OCI-LY1 (cell line): Measurements from ENCODE around the gene RGS11.

Experiments
- H2AFZ ChIP-seq: fragments of 200-600 bp; sonication (generic), shearing (Covaris generic); 2 replicates; pipeline ENCODE4 v1.6.0; 2014; ENCODE audit warnings: antibody characterized with exemption, mild to moderate bottlenecking, low read length
- H3F3A ChIP-seq: fragments of 200-600 bp; sonication (generic), shearing (Covaris generic); 2 replicates; pipeline ENCODE4 v1.6.0; 2014; ENCODE audit warnings: mild to moderate bottlenecking, antibody characterized with exemption, low read length, moderate library complexity; ENCODE audit not compliant: insufficient read depth
- H3K27ac ChIP-seq: fragments of 200-600 bp; sonication (generic); 2 replicates; pipeline ENCODE4 v1.5.1; 2014; ENCODE audit warnings: low read length, mixed run types, mild to moderate bottlenecking, low read depth; ENCODE audit not compliant: poor library complexity, severe bottlenecking
- H3K27me3 ChIP-seq: fragments of 200-600 bp; sonication (generic); 2 replicates; pipeline ENCODE4 v1.6.0; 2014; ENCODE audit warnings: antibody characterized with exemption, mild to moderate bottlenecking, low read length, moderate library complexity; ENCODE audit not compliant: insufficient read depth
- H3K36me3 ChIP-seq: fragments of 200-600 bp; sonication (generic); 2 replicates; pipeline ENCODE4 v1.6.1; 2014; ENCODE audit warnings: mild to moderate bottlenecking, antibody characterized with exemption, low read length, moderate library complexity, mixed read lengths; ENCODE audit not compliant: insufficient read depth
- H3K4me1 ChIP-seq: fragments of 200-600 bp; sonication (generic); 2 replicates; pipeline ENCODE4 v1.5.1; 2014; ENCODE audit warnings: mild to moderate bottlenecking, low read length, moderate library complexity; ENCODE audit not compliant: insufficient read depth, severe bottlenecking
- H3K4me2 ChIP-seq: fragments of 200-600 bp; sonication (generic), shearing (Covaris generic); 2 replicates; pipeline ENCODE4 v1.6.1; 2014; ENCODE audit warnings: low read length
- H3K4me3 ChIP-seq: fragments of 200-600 bp; sonication (generic); 2 replicates; pipeline ENCODE4 v1.5.1; 2014; ENCODE audit warnings: low read length, low read depth, mild to moderate bottlenecking, mixed read lengths; ENCODE audit not compliant: poor library complexity, severe bottlenecking
- H3K79me2 ChIP-seq: fragments of 200-600 bp; shearing (Covaris generic); 2 replicates; pipeline ENCODE4 v1.6.1; 2016; ENCODE audit warnings: mixed run types, low read length, mixed read lengths; ENCODE audit not compliant: insufficient read depth
- H3K9ac ChIP-seq: fragments of 200-600 bp; sonication (generic), shearing (Covaris generic); 2 replicates; pipeline ENCODE4 v1.6.1; 2014; ENCODE audit warnings: mild to moderate bottlenecking, low read length, mixed read lengths
- H3K9me2 ChIP-seq: fragments of 200-600 bp; sonication (generic), shearing (Covaris generic); 2 replicates; pipeline ENCODE4 v1.6.1; 2014; ENCODE audit warnings: low read depth, mild to moderate bottlenecking, low read length, mixed read lengths
- H3K9me3 ChIP-seq: fragments of 200-600 bp; shearing (Covaris generic); 2 replicates; pipeline ENCODE4 v1.6.1; 2014; ENCODE audit warnings: low read length, mixed read lengths
- H4K20me1 ChIP-seq: fragments of 200-600 bp; sonication (generic), shearing (Covaris generic); 2 replicates; pipeline ENCODE4 v1.6.0; 2016; ENCODE audit warnings: mild to moderate bottlenecking, low read length; ENCODE audit not compliant: insufficient read depth
- EZH2 ChIP-seq: fragments of 200-600 bp; sonication (generic), shearing (Covaris generic); IDR thresholded peaks from 2 replicates; pipeline ENCODE4 v1.8.0; 2017; ENCODE audit warnings: borderline replicate concordance, mixed run types, mild to moderate bottlenecking, antibody characterized with exemption, low read length, moderate library complexity, mixed read lengths
- TF ChIP-seq, protein P1 (sequence below): fragments of 200-600 bp; sonication (generic), shearing (Covaris generic); IDR thresholded peaks from 2 replicates; pipeline ENCODE4 v1.5.1; 2017; ENCODE audit warnings: mild to moderate bottlenecking, antibody characterized with exemption, low read length, moderate library complexity, mixed read lengths

The RGS11 gene

DNA sequence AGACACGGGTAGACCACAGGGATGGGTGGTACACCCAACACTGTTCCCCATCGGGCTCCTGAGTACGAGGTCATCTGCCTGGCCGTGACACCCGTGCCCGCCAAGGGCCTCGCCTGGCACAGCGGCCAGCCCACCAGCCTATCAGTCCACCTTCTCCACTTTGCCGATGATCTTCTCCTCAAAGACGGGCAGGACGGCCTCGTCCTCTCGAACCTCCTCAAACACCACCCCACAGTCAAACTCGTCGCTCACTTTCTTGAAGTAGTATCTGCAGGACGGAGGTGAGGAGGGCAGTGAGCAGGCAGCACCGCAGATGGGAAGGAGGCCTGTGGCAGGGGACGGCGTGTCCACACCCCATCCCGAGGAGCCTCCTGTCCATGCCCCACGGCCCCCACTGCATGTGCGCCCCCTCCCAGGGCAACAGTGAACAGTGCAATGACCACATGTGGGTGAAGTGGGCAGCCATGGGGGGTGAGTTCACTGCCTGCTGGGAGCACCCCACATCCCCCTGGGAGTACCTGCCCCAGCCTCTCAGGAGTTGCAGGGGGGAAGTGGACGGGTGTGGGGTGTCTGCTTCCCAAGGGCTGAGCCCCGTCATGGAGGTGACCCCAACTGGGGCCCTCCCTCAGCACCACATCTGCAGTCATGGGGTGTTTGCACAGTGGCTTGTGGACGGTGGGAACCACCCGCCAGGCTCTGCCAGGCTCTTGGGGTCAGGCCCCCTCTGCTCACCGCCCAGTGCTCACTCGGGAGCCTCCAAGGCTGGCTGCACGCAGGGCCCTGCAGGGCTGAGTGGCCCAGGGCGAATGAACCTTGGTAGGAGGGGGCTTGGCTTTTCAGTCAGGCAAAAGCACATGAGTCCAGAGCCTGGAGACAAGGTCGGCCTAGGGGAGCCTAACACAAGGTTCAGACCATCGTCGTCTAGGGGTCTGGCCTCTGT, 12.5 kb upstream of the RGS11 start:
- Histone ChIP-seq H3K9me3 (no peaks in the 10 kb centered on the region), H3F3A (no peaks in the 10 kb centered on the region), H3K9me2 (no peaks in the 10 kb centered on the region), H3K4me1 (peaks cover 8% of the 10 kb centered on the region), H3K27ac (no peak overlapping the region), H3K4me3 (no peak overlapping the region), H3K4me2 (no peak overlapping the region), H2AFZ (no peak overlapping the region), H4K20me1 (no peaks in the 10 kb centered on the region), H3K36me3 (peaks cover 4% of the 10 kb centered on the region; the same call in 1 of the 2 replicates), H3K9ac (no peak overlapping the region), H3K79me2 (no peaks in the 10 kb centered on the region), H3K27me3 (no peaks in the 10 kb centered on the region)
- TF ChIP-seq EZH2, result no peak
- TF ChIP-seq, protein P1, sequence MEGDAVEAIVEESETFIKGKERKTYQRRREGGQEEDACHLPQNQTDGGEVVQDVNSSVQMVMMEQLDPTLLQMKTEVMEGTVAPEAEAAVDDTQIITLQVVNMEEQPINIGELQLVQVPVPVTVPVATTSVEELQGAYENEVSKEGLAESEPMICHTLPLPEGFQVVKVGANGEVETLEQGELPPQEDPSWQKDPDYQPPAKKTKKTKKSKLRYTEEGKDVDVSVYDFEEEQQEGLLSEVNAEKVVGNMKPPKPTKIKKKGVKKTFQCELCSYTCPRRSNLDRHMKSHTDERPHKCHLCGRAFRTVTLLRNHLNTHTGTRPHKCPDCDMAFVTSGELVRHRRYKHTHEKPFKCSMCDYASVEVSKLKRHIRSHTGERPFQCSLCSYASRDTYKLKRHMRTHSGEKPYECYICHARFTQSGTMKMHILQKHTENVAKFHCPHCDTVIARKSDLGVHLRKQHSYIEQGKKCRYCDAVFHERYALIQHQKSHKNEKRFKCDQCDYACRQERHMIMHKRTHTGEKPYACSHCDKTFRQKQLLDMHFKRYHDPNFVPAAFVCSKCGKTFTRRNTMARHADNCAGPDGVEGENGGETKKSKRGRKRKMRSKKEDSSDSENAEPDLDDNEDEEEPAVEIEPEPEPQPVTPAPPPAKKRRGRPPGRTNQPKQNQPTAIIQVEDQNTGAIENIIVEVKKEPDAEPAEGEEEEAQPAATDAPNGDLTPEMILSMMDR, result no peak

DNA sequence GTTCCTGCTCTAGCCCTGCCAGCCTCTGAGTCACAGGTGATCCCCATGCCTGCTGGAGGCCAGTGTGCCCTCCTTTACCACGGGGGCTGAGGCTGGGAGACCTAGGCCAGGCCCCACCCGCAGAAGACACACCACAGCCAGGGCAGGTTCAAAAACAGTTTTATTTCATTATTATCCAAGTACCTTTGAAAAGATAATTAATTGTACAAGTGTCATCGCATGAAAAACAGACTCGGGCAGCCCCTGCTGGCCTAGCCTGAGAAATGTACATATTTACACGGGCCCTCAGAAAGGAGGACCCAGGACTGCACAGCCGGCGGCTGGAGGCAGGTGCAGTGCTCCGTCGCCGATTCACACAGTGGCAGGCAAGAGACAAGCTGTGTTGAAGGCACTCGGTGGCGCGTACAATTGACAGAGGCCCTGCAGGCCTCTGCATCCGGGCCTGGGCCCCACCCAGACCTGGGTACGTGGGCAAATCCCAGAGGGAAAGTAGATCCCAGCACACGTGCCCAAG, 11.6 kb upstream of the RGS11 start:
- Histone ChIP-seq H3K9ac (no peak overlapping the region), H3K4me3 (no peak overlapping the region), H3K9me3 (no peaks in the 10 kb centered on the region), H4K20me1 (no peaks in the 10 kb centered on the region), H3K36me3 (peaks cover 4% of the 10 kb centered on the region; the same call in 1 of the 2 replicates), H3K4me1 (peaks cover 8% of the 10 kb centered on the region), H3K79me2 (no peaks in the 10 kb centered on the region), H2AFZ (no peak overlapping the region), H3K27me3 (no peaks in the 10 kb centered on the region), H3K27ac (no peak overlapping the region), H3K4me2 (no peak overlapping the region), H3K9me2 (no peaks in the 10 kb centered on the region), H3F3A (no peaks in the 10 kb centered on the region)
- no peak for TF ChIP-seq EZH2
- TF ChIP-seq, protein P1, result peak; percentile 68

DNA sequence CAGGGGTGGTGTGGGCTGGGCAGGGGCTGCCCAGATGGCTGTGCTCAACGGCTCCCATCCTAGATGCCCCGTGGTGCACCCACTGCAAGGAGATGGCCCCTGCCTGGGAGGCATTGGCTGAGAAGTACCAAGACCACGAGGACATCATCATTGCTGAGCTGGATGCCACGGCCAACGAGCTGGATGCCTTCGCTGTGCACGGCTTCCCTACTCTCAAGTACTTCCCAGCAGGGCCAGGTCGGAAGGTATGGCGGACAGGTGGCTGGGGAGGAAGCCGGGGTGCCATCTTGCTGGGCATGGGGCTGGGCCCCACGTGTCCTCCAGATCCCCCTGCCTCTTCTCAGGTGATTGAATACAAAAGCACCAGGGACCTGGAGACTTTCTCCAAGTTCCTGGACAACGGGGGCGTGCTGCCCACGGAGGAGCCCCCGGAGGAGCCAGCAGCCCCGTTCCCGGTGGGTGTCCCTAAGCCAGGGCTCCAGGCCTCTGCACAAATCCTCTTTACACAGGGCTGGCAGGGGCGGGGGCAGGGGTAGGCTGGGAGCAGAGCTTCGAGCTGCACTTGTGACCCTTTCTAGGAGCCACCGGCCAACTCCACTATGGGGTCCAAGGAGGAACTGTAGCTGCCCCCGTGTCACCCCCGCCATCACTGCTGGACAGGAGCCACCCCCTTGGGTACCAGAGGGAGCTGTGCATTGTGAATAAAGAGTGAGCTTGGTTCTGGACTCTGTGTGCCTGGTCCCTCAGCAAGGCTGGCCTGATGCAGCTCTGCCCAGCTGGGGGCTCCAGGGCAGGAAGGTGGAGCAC, 10.9 kb upstream of the RGS11 start:
- no peaks in the 10 kb centered on the region for H3F3A ChIP-seq
- no peak overlapping the region for H3K27ac ChIP-seq
- no peaks in the 10 kb centered on the region for H3K79me2 ChIP-seq
- H3K4me2 ChIP-seq, result no peak overlapping the region
- no peaks in the 10 kb centered on the region for H3K27me3 ChIP-seq
- no peak for TF ChIP-seq EZH2
- TF ChIP-seq, protein P1, result no peak
- peaks cover 4% of the 10 kb centered on the region; the same call in 1 of the 2 replicates for H3K36me3 ChIP-seq
- no peaks in the 10 kb centered on the region for H3K9me2 ChIP-seq
- no peak overlapping the region for H3K9ac ChIP-seq
- H3K4me1 ChIP-seq, result peaks cover 8% of the 10 kb centered on the region
- H2AFZ ChIP-seq, result no peak overlapping the region
- no peaks in the 10 kb centered on the region for H3K9me3 ChIP-seq
- no peaks in the 10 kb centered on the region for H4K20me1 ChIP-seq
- no peak overlapping the region for H3K4me3 ChIP-seq
